Measurements from ENCODE around the gene TMEM158.

The TMEM158 gene

GRCh38 chr3:45198264-45199260 is 27.5 kb downstream of the TMEM158 start:
- no peak for DNase-seq

- DNase-seq, result no peak
Observed at GRCh38 chr3:45194791-45195190, 31.3 kb downstream of the TMEM158 start.

GRCh38 chr3:45191924-45192417 is 34.1 kb downstream of the TMEM158 start:
- no peak for DNase-seq

- no peak for DNase-seq
Observed at GRCh38 chr3:45191424-45191823, 34.7 kb downstream of the TMEM158 start.

- DNase-seq, result no peak
Observed at GRCh38 chr3:45188719-45189659, 37.1 kb downstream of the TMEM158 start.

- no peak for DNase-seq
Observed at GRCh38 chr3:45187694-45188141, 38.4 kb downstream of the TMEM158 start.

GRCh38 chr3:45186871-45187270 is 39.2 kb downstream of the TMEM158 start:
- no peak for DNase-seq

GRCh38 chr3:45185461-45185860 is 40.6 kb downstream of the TMEM158 start:
- no peak for DNase-seq

GRCh38 chr3:45185052-45185451 is 41.0 kb downstream of the TMEM158 start:
- DNase-seq, result no peak

- no peak for DNase-seq
Observed at GRCh38 chr3:45183872-45184262, 42.2 kb downstream of the TMEM158 start.

GRCh38 chr3:45182915-45183871 is 42.9 kb downstream of the TMEM158 start:
- DNase-seq, result no peak

GRCh38 chr3:45181496-45181895 is 44.6 kb downstream of the TMEM158 start:
- DNase-seq, result no peak

- no peak for DNase-seq
Observed at GRCh38 chr3:45180899-45181298, 45.2 kb downstream of the TMEM158 start.

- no peak for DNase-seq
Observed at GRCh38 chr3:45180051-45180450, 46.0 kb downstream of the TMEM158 start.

- no peak for DNase-seq
Observed at GRCh38 chr3:45179163-45179562, 46.9 kb downstream of the TMEM158 start.

- DNase-seq, result no peak
Observed at GRCh38 chr3:45178183-45179023, 47.7 kb downstream of the TMEM158 start.

- DNase-seq, result no peak
Observed at GRCh38 chr3:45176912-45177311, 49.2 kb downstream of the TMEM158 start.
